ENCODE results near the gene ITIH5. TPM values are rescaled to one million over a fixed set of nuclear protein-coding genes. Genes with fewer than 3 reads are reported as not detected.

The ITIH5 gene
- total and polyA plus RNA-seq, 2 of the 8 experiments (the other 6 are each of a cell fraction or from before 2014, with no cell fraction given), result 5.8 to 7.6 TPM

GRCh38 chr10:7513455-7513854 lies 153.3 kb downstream of the ITIH5 start (continued):
- TF ChIP-seq CHD7 (IDR thresholded peaks at IDR 0.05; ENCODE audit: insufficient replicate concordance, low read length), result no peak
- no peak for TF ChIP-seq ATF3 (IDR thresholded peaks at IDR 0.05; ENCODE audit: insufficient read depth, low read depth, low read length)
- TF ChIP-seq RBBP5 (IDR thresholded peaks at IDR 0.05; ENCODE audit: borderline replicate concordance, low read depth, low read length), result no peak
- TF ChIP-seq TAF1 (IDR thresholded peaks at IDR 0.05; ENCODE audit: low read depth, low read length), result no peak
- TF ChIP-seq RNF2 (IDR thresholded peaks at IDR 0.05; ENCODE audit: borderline replicate concordance, low read depth, low read length, missing control alignments, poor library complexity, severe bottlenecking), result no peak
- TF ChIP-seq EGR1 (IDR thresholded peaks at IDR 0.05; ENCODE audit: borderline replicate concordance, low read depth, low read length), result no peak
- TF ChIP-seq ATF2 (IDR thresholded peaks at IDR 0.05; ENCODE audit: low read length), result no peak
- no peak for TF ChIP-seq TBP (IDR thresholded peaks at IDR 0.05; ENCODE audit: low read depth, low read length)

All from H1 (cell line).